Measurements from ENCODE around the gene KISS1R. TPM values are rescaled to one million over a fixed set of nuclear protein-coding genes. Genes with fewer than 3 reads are reported as not detected.
"Not testable (repeated sequence)": the region's sequence is repeated elsewhere in the genome, so short reads cannot be mapped to it uniquely, and the experiment has no call there.

KISS1R gene
- total RNA-seq, 1 donor from 2014 or later, result not detected

GRCh38 chr19:947090-947706 lies 30.1 kb downstream of the KISS1R start:
- DNase-seq (ENCODE audit: low spot score), result no peak
- intact Hi-C loops (cut with DNase I), result no loop called here

GRCh38 chr19:947707-948539 lies 30.8 kb downstream of the KISS1R start:
- intact Hi-C loops (cut with DNase I), result no loop called here
- DNase-seq (ENCODE audit: low spot score), result no peak

- no peak for DNase-seq (ENCODE audit: low spot score)
- intact Hi-C loops (cut with DNase I), result no loop called here
Observed at GRCh38 chr19:948842-949496, 31.8 kb downstream of the KISS1R start.

- intact Hi-C loops (cut with DNase I), result no loop called here
- DNase-seq (ENCODE audit: low spot score), result no peak
Observed at GRCh38 chr19:950352-951066, 33.4 kb downstream of the KISS1R start.

- DNase-seq (ENCODE audit: low spot score), result no peak
- intact Hi-C loops (cut with DNase I), result no loop called here
Observed at GRCh38 chr19:952049-952679, 35.0 kb downstream of the KISS1R start.

GRCh38 chr19:952680-953444 lies 35.7 kb downstream of the KISS1R start:
- no peak for DNase-seq (ENCODE audit: low spot score)
- intact Hi-C loops (cut with DNase I), result no loop called here

- intact Hi-C loops (cut with DNase I), result no loop called here
Observed at GRCh38 chr19:953445-954271, 36.5 kb downstream of the KISS1R start.

GRCh38 chr19:954272-954671 lies 37.1 kb downstream of the KISS1R start:
- DNase-seq (ENCODE audit: low spot score), result no peak
- intact Hi-C loops (cut with DNase I), result no loop called here

More at GRCh38 chr19:953445-954271, 36.5 kb downstream of the KISS1R start:
- no peak for DNase-seq (ENCODE audit: low spot score)

- intact Hi-C loops (cut with DNase I), result no loop called here
- DNase-seq (ENCODE audit: low spot score), result no peak
Observed at GRCh38 chr19:954672-955494, 37.8 kb downstream of the KISS1R start.

GRCh38 chr19:955803-956765 lies 39.0 kb downstream of the KISS1R start:
- intact Hi-C loops (cut with DNase I), result no loop called here
- no peak for DNase-seq (ENCODE audit: low spot score)

GRCh38 chr19:956766-957440 lies 39.8 kb downstream of the KISS1R start:
- intact Hi-C loops (cut with DNase I), result no loop called here

GRCh38 chr19:957578-957977 lies 40.4 kb downstream of the KISS1R start:
- intact Hi-C loops (cut with DNase I); DNase-seq (ENCODE audit: low spot score): not testable (repeated sequence)

More at GRCh38 chr19:956766-957440, 39.8 kb downstream of the KISS1R start:
- no peak for DNase-seq (ENCODE audit: low spot score)

GRCh38 chr19:958967-959855 lies 42.1 kb downstream of the KISS1R start:
- no peak for DNase-seq (ENCODE audit: low spot score)
- intact Hi-C loops (cut with DNase I), result no loop called here

- intact Hi-C loops (cut with DNase I), result no loop called here
- no peak for DNase-seq (ENCODE audit: low spot score)
Observed at GRCh38 chr19:960020-960419, 42.9 kb downstream of the KISS1R start.

- DNase-seq (ENCODE audit: low spot score), result no peak
- intact Hi-C loops (cut with DNase I), result no loop called here
Observed at GRCh38 chr19:960601-960938, 43.4 kb downstream of the KISS1R start.

Data from cardiac septum (tissue), 1 donor.